K562 (cell line): ENCODE results near the gene CRYZL1. TPM values are rescaled to one million over a fixed set of nuclear protein-coding genes. Genes with fewer than 3 reads are reported as not detected.
A peak's percentile ranks its signal among the peaks of the same experiment; 100 is the strongest.

ENCODE experiments used
- BDP1 ChIP-seq: IDR thresholded peaks from 3 replicates; pipeline ENCODE4 v1.6.1; 2011; ENCODE audit not compliant: insufficient read length, insufficient read depth
- DMBX1 ChIP-seq: fragments of 250-450 bp; sonication (Bioruptor Pico); IDR thresholded peaks from 2 replicates; pipeline ENCODE4 v1.8.0; 2022; ENCODE audit warnings: inconsistent platforms, mild to moderate bottlenecking, moderate library complexity, borderline replicate concordance
- FOXA3 ChIP-seq, 2 experiments: fragments of 450-650 bp in 1 of 2; sonication (generic) in 1 of 2; formaldehyde crosslinking; IDR thresholded peaks in 1 of 2; conservative IDR thresholded peaks in 1 of 2; 2 replicates each; pipeline versions ENCODE4 v1.4.0 to v1.8.0; 2020 to 2022; ENCODE audit warnings: mild to moderate bottlenecking in 2 of 2, missing genetic modification reagents in 1 of 2
- FOXJ3 ChIP-seq: sonication (generic); formaldehyde crosslinking; IDR thresholded peaks from 2 replicates; pipeline ENCODE4 v1.4.0; 2020; ENCODE audit warnings: mild to moderate bottlenecking, missing genetic modification reagents
- HNRNPK ChIP-seq: fragments of 200-400 bp; formaldehyde crosslinking; IDR thresholded peaks from one replicate; pipeline ENCODE4 v1.6.1; 2018; ENCODE audit warnings: mild to moderate bottlenecking, low read depth, low read length; ENCODE audit not compliant: poor library complexity, severe bottlenecking
- KLF1 ChIP-seq: fragments of 450-650 bp; IDR thresholded peaks from 2 replicates; pipeline ENCODE4 v1.6.1; 2016; ENCODE audit warnings: missing genetic modification characterization, missing compliant biosample characterization
- MEF2A ChIP-seq: IDR thresholded peaks from 2 replicates; pipeline ENCODE4 v1.6.1; 2011; ENCODE audit warnings: low read depth, mild to moderate bottlenecking, low read length, moderate library complexity; ENCODE audit not compliant: control insufficient read depth
- NBN ChIP-seq: fragments of 450-650 bp; IDR thresholded peaks from 2 replicates; pipeline ENCODE4 v1.6.1; 2016; ENCODE audit warnings: low read depth, mild to moderate bottlenecking
- RBFOX2 ChIP-seq: fragments of 200-400 bp; formaldehyde crosslinking; IDR thresholded peaks from 2 replicates; pipeline ENCODE4 v1.6.1; 2017; ENCODE audit warnings: low read depth, mild to moderate bottlenecking, low read length, moderate library complexity
- SP1 ChIP-seq: sonication (generic); formaldehyde crosslinking; IDR thresholded peaks from 2 replicates; pipeline ENCODE4 v1.8.1; 2022; ENCODE audit warnings: mild to moderate bottlenecking, missing genetic modification reagents
- SPI1 ChIP-seq: IDR thresholded peaks from 2 replicates; pipeline ENCODE4 v1.6.1; 2011; ENCODE audit warnings: low read depth, low read length, control low read depth, borderline replicate concordance
- TAL1 ChIP-seq: fragments of 450-650 bp; IDR thresholded peaks from 2 replicates; pipeline ENCODE4 v1.6.1; 2016; ENCODE audit warnings: mild to moderate bottlenecking
- ZNF224 ChIP-seq: sonication (generic); formaldehyde crosslinking; IDR thresholded peaks from 2 replicates; pipeline ENCODE4 v1.8.0; 2022; ENCODE audit warnings: mild to moderate bottlenecking, missing genetic modification reagents
- ZNF699 ChIP-seq: fragments of 250-450 bp; sonication (Bioruptor Pico); IDR thresholded peaks from 2 replicates; pipeline ENCODE4 v1.8.0; 2021; ENCODE audit warnings: mild to moderate bottlenecking, moderate library complexity; ENCODE audit not compliant: insufficient replicate concordance
- polyA plus RNA-seq, 8 experiments: library from polyadenylated mRNA; depleted of rRNA in 4 of 8; stranded (reverse) in 5 of 8; unstranded in 3 of 8; fragments of >200 nt; fragmentation: Nextera tagmentation in 2 of 8; fragmentation: Illumina TruSeq in 1 of 8; extraction: Ambion mirVana in 2 of 8; extraction: Trizol in 1 of 8; gene quantifications; 2 replicates each; pipeline versions ENCODE4 v1.2.1 to v1.2.3, GENCODE V29; 2011 to 2014; ENCODE audit warnings: inconsistent platforms in 1 of 8, missing spikeins in 1 of 8
- total RNA-seq, 7 experiments: library from RNA; depleted of rRNA in 6 of 7; stranded (reverse); fragments of >200 nt in 6 of 7; fragmentation: Illumina TruSeq in 2 of 7; extraction: Trizol in 2 of 7; gene quantifications; 2 replicates each; pipeline versions ENCODE4 v1.2.1 to v1.2.3, GENCODE V29; 2011 to 2021; ENCODE audit warnings: low replicate concordance in 1 of 7
- TF ChIP-seq, protein P1 (sequence below), 2 experiments: fragments of 200-800 bp in 1 of 2; sonication (Bioruptor generic) in 1 of 2; sonication (generic) in 1 of 2; formaldehyde crosslinking in 1 of 2; IDR thresholded peaks in 1 of 2; conservative IDR thresholded peaks in 1 of 2; 2 replicates each; pipeline versions ENCODE4 v1.5.0 to v1.6.1; 2016 to 2020; ENCODE audit warnings: missing compliant biosample characterization in 1 of 2, missing genetic modification characterization in 1 of 2, missing genetic modification reagents in 1 of 2
- TF ChIP-seq, protein P2 (sequence below): fragments of 250-450 bp; sonication (Bioruptor Pico); IDR thresholded peaks from 2 replicates; pipeline ENCODE4 v1.4.0; 2020; ENCODE audit warnings: mild to moderate bottlenecking
- TF ChIP-seq, protein P3 (sequence below): fragments of 450-650 bp; IDR thresholded peaks from 2 replicates; pipeline ENCODE4 v1.6.1; 2014; ENCODE audit warnings: low read depth, mild to moderate bottlenecking, moderate library complexity, borderline replicate concordance
- TF ChIP-seq, protein P4 (sequence below), 3 experiments: fragments of 200-800 bp in 1 of 3; fragments of 250-450 bp in 1 of 3; fragments of 450-650 bp in 1 of 3; sonication (Bioruptor Pico) in 1 of 3; sonication (Bioruptor generic) in 1 of 3; formaldehyde crosslinking in 1 of 3; IDR thresholded peaks; 2 replicates each; pipeline versions ENCODE4 v1.6.1 to v1.8.0; 2016 to 2022; ENCODE audit warnings: mild to moderate bottlenecking in 2 of 3, missing genetic modification characterization in 2 of 3, missing compliant biosample characterization in 1 of 3, moderate library complexity in 1 of 3

Gene CRYZL1
- total and polyA plus RNA-seq, 9 of the 15 experiments (the other 6 are each of a cell fraction or from before 2014, with no cell fraction given) = 19.9 to 98.2 (median 39.2) TPM

DNA sequence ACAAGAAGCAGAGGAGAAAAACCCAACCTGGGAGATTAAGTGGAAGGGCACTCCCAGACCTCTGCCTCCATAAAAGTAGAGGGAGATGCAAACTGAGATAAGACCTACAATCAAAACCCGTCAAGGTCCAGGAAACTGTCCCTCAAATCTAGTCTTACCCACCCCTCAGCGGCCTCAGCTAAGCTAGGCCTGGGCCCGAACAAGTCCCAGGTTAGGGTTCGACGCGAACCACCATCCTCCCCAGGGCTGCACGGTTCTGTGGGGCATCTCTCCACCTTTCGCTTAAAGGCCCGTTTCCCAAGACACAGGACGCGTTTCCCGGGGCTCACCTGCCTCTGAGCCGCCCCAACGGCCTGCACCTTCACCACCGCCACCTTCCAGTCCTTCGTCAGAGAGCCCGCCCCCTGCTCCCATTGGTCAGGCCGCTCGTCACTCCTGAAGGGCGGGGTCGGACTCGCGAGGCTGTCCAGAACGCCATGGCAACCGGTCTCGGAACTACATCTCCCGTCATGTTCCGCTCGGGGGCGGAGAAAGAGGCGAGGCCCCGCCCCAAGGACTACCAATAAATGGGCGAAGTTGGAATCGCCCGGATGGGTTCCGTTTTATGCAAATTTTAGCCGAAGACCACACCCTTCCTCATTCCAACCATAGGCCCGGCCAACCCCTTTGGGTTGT is at the start of gene CRYZL1 (continued):
- TF ChIP-seq, protein P1, sequence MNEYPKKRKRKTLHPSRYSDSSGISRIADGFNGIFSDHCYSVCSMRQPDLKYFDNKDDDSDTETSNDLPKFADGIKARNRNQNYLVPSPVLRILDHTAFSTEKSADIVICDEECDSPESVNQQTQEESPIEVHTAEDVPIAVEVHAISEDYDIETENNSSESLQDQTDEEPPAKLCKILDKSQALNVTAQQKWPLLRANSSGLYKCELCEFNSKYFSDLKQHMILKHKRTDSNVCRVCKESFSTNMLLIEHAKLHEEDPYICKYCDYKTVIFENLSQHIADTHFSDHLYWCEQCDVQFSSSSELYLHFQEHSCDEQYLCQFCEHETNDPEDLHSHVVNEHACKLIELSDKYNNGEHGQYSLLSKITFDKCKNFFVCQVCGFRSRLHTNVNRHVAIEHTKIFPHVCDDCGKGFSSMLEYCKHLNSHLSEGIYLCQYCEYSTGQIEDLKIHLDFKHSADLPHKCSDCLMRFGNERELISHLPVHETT (CRISPR knock-in tag; conservative IDR thresholded peaks at IDR 0.05 in 1 of 2, IDR thresholded peaks at IDR 0.05 in 1 of 2) = no peak
- TF ChIP-seq, protein P2, sequence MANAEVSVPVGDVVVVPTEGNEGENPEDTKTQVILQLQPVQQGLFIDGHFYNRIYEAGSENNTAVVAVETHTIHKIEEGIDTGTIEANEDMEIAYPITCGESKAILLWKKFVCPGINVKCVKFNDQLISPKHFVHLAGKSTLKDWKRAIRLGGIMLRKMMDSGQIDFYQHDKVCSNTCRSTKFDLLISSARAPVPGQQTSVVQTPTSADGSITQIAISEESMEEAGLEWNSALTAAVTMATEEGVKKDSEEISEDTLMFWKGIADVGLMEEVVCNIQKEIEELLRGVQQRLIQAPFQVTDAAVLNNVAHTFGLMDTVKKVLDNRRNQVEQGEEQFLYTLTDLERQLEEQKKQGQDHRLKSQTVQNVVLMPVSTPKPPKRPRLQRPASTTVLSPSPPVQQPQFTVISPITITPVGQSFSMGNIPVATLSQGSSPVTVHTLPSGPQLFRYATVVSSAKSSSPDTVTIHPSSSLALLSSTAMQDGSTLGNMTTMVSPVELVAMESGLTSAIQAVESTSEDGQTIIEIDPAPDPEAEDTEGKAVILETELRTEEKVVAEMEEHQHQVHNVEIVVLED (CRISPR knock-in tag) = 0 out of 2 replicates have a peak, but pooled peaks have one; percentile 19
- TF ChIP-seq NBN (peak; percentile 67), SPI1 (peak; percentile 89), SP1 (CRISPR knock-in tag) (peak; percentile 98), ZNF224 (CRISPR knock-in tag) (no peak), DMBX1 (CRISPR knock-in tag) (no peak), MEF2A (no peak), FOXA3 (CRISPR knock-in tag; conservative IDR thresholded peaks at IDR 0.05 in 1 of 2, IDR thresholded peaks at IDR 0.05 in 1 of 2) (peak in 1 of 2 experiments; percentile 84; a peak in 1 of 4 replicates), TAL1 (no peak), BDP1 (no peak), ZNF699 (CRISPR knock-in tag) (no peak), FOXJ3 (no peak), KLF1 (tag) (peak; percentile 99), RBFOX2 (peak; percentile 82), HNRNPK (no peak)
- TF ChIP-seq, protein P3, sequence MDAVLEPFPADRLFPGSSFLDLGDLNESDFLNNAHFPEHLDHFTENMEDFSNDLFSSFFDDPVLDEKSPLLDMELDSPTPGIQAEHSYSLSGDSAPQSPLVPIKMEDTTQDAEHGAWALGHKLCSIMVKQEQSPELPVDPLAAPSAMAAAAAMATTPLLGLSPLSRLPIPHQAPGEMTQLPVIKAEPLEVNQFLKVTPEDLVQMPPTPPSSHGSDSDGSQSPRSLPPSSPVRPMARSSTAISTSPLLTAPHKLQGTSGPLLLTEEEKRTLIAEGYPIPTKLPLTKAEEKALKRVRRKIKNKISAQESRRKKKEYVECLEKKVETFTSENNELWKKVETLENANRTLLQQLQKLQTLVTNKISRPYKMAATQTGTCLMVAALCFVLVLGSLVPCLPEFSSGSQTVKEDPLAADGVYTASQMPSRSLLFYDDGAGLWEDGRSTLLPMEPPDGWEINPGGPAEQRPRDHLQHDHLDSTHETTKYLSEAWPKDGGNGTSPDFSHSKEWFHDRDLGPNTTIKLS = peak; percentile 82
- TF ChIP-seq, protein P4, sequence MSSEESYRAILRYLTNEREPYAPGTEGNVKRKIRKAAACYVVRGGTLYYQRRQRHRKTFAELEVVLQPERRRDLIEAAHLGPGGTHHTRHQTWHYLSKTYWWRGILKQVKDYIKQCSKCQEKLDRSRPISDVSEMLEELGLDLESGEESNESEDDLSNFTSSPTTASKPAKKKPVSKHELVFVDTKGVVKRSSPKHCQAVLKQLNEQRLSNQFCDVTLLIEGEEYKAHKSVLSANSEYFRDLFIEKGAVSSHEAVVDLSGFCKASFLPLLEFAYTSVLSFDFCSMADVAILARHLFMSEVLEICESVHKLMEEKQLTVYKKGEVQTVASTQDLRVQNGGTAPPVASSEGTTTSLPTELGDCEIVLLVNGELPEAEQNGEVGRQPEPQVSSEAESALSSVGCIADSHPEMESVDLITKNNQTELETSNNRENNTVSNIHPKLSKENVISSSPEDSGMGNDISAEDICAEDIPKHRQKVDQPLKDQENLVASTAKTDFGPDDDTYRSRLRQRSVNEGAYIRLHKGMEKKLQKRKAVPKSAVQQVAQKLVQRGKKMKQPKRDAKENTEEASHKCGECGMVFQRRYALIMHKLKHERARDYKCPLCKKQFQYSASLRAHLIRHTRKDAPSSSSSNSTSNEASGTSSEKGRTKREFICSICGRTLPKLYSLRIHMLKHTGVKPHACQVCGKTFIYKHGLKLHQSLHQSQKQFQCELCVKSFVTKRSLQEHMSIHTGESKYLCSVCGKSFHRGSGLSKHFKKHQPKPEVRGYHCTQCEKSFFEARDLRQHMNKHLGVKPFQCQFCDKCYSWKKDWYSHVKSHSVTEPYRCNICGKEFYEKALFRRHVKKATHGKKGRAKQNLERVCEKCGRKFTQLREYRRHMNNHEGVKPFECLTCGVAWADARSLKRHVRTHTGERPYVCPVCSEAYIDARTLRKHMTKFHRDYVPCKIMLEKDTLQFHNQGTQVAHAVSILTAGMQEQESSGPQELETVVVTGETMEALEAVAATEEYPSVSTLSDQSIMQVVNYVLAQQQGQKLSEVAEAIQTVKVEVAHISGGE (CRISPR knock-in tag; IDR thresholded peaks at IDR 0.05) = no peak
